Mesendoderm (in vitro differentiated cells): ENCODE data around the gene TRIM40.

ENCODE experiments used
- DNase-seq: peaks from one replicate; pipeline ENCODE4 v3.0.0; 2013
- H2AK5ac ChIP-seq: 2 replicates; pipeline ENCODE4 v1.6.1; 2013; ENCODE audit warnings: low read length, inconsistent platforms
- H2BK120ac ChIP-seq: 2 replicates; pipeline ENCODE4 v1.6.1; 2013; ENCODE audit warnings: low read depth, mild to moderate bottlenecking, low read length, moderate library complexity, mixed read lengths
- H2BK15ac ChIP-seq: replicated peaks from 2 replicates; pipeline ENCODE4 v1.6.1; 2013; ENCODE audit warnings: low read depth, mild to moderate bottlenecking, moderate library complexity
- H2BK5ac ChIP-seq: 2 replicates; pipeline ENCODE4 v1.6.1; 2013; ENCODE audit warnings: low read length, inconsistent platforms
- H3K18ac ChIP-seq: 2 replicates; pipeline ENCODE4 v1.6.1; 2013; ENCODE audit warnings: mild to moderate bottlenecking, low read length, mixed read lengths
- H3K23ac ChIP-seq: one replicate; pipeline ENCODE4 v1.6.1; 2013; ENCODE audit warnings: low read length
- H3K27ac ChIP-seq: 2 replicates; pipeline ENCODE4 v1.5.1; 2013; ENCODE audit warnings: low read depth, mild to moderate bottlenecking, inconsistent platforms, low read length, moderate library complexity
- H3K27me3 ChIP-seq: 2 replicates; pipeline ENCODE4 v1.6.1; 2013; ENCODE audit warnings: low read length, control low read depth, mild to moderate bottlenecking, inconsistent platforms; ENCODE audit not compliant: insufficient read depth, poor library complexity
- H3K36me3 ChIP-seq: 2 replicates; pipeline ENCODE4 v1.6.1; 2013; ENCODE audit warnings: low read length, inconsistent platforms; ENCODE audit not compliant: control insufficient read depth, insufficient read depth
- H3K4ac ChIP-seq: one replicate; pipeline ENCODE4 v1.6.1; 2013; ENCODE audit warnings: low read depth, mild to moderate bottlenecking, low read length, moderate library complexity
- H3K4me1 ChIP-seq: 2 replicates; pipeline ENCODE4 v1.6.1; 2013; ENCODE audit warnings: low read depth, low read length, inconsistent platforms; ENCODE audit not compliant: control insufficient read depth
- H3K4me2 ChIP-seq: 2 replicates; pipeline ENCODE4 v1.6.1; 2013; ENCODE audit warnings: low read length
- H3K4me3 ChIP-seq: 2 replicates; pipeline ENCODE4 v1.5.1; 2013; ENCODE audit warnings: mild to moderate bottlenecking, low read length
- H3K56ac ChIP-seq: one replicate; pipeline ENCODE4 v1.6.1; 2013; ENCODE audit warnings: low read length
- H3K79me1 ChIP-seq: 2 replicates; pipeline ENCODE4 v1.6.1; 2013; ENCODE audit warnings: low read length, inconsistent platforms
- H3K79me2 ChIP-seq: 2 replicates; pipeline ENCODE4 v1.6.1; 2013; ENCODE audit warnings: mild to moderate bottlenecking, low read length; ENCODE audit not compliant: control insufficient read depth, insufficient read depth
- H3K9ac ChIP-seq: 2 replicates; pipeline ENCODE4 v1.6.1; 2013; ENCODE audit warnings: low read length, inconsistent platforms
- H4K5ac ChIP-seq: one replicate; pipeline ENCODE4 v1.6.1; 2013; ENCODE audit warnings: low read length
- H4K8ac ChIP-seq: one replicate; pipeline ENCODE4 v1.6.1; 2013; ENCODE audit warnings: low read depth, mild to moderate bottlenecking, control low read depth, low read length, moderate library complexity
- WGBS: extraction: QIAGEN DNeasy Blood & Tissue Kit; methylation state at CpG from one replicate; pipeline ENCODE4 v1.1.7; 2013; ENCODE audit warnings: low lambda C conversion rate, missing lambda C conversion rate; ENCODE audit not compliant: insufficient coverage; ENCODE audit errors: extremely low coverage; 5-methylcytosine and 5-hydroxymethylcytosine counted together

Gene TRIM40

DNA sequence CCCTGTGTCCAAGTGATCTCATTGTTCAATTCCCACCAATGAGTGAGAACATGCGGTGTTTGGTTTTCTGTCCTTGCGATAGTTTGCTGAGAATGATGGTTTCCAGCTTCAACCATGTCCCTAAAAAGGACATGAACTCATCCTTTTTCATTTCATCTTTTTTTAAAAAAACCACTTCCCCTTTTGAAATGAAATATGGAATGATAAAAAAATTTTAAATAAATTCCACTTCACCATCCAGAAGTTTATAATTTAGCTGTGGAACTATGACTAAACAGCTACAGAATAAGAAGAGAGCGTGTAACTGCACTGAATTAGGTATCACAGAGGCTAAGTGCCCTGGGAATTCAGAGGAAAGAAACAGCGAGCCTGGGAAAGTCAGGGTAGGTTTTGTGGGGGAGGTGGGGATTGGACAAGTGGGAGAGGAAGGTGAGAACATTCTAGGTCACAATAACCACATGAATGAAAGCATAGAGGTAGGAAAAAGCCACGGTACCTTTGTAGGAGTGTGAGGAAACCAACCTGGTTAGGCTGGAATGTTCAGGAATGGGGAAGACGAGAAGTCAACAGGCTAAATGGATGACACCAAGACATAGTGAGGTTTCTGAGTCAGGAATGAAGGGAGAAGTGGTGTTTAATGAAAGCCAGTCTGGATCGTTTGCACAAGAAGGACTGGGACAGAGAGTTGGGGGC, 14.1 kb downstream of the TRIM40 start:
- no peak overlapping the region for H2BK15ac ChIP-seq
- no peak overlapping the region for H3K4me2 ChIP-seq
- no peak overlapping the region for H3K56ac ChIP-seq
- no peak overlapping the region for H3K9ac ChIP-seq
- H3K18ac ChIP-seq = no peak overlapping the region
- no peak overlapping the region for H2BK5ac ChIP-seq
- no peak overlapping the region for H3K27ac ChIP-seq
- no peaks in the 10 kb centered on the region for H3K79me2 ChIP-seq
- no peak overlapping the region for H2BK120ac ChIP-seq
- H3K4me1 ChIP-seq = no peaks in the 10 kb centered on the region
- DNase-seq = no peak
- H4K8ac ChIP-seq = no peak overlapping the region
- H2AK5ac ChIP-seq = no peak overlapping the region
- H3K27me3 ChIP-seq = no peaks in the 10 kb centered on the region
- no peak overlapping the region for H4K5ac ChIP-seq
- no peak overlapping the region for H3K4ac ChIP-seq
- H3K36me3 ChIP-seq = no peaks in the 10 kb centered on the region
- H3K23ac ChIP-seq = no peak overlapping the region
- no CpG with 5 or more reads among the region's 7 CpGs for WGBS
- H3K79me1 ChIP-seq = no peaks in the 10 kb centered on the region
- H3K4me3 ChIP-seq = no peak overlapping the region

- H3K36me3 ChIP-seq = no peaks in the 10 kb centered on the region
- H3K27me3 ChIP-seq = no peaks in the 10 kb centered on the region
- H4K5ac ChIP-seq = no peak overlapping the region
- no peak overlapping the region for H2BK5ac ChIP-seq
- H3K4ac ChIP-seq = no peak overlapping the region
- no peak overlapping the region for H2AK5ac ChIP-seq
- H3K27ac ChIP-seq = no peak overlapping the region
- no peak overlapping the region for H2BK15ac ChIP-seq
- H3K23ac ChIP-seq = no peak overlapping the region
- no peaks in the 10 kb centered on the region for H3K79me2 ChIP-seq
- no peak overlapping the region for H3K18ac ChIP-seq
- no peak overlapping the region for H2BK120ac ChIP-seq
- WGBS = no CpG with 5 or more reads among the region's 10 CpGs
- no peak for DNase-seq
- H3K4me1 ChIP-seq = no peaks in the 10 kb centered on the region
- no peak overlapping the region for H3K9ac ChIP-seq
- no peak overlapping the region for H4K8ac ChIP-seq
- H3K56ac ChIP-seq = no peak overlapping the region
- no peak overlapping the region for H3K4me3 ChIP-seq
- no peak overlapping the region for H3K4me2 ChIP-seq
- H3K79me1 ChIP-seq = no peaks in the 10 kb centered on the region
Observed at GRCh38 chr6:30150671-30151395, 14.9 kb downstream of the TRIM40 start.

- Histone ChIP-seq H3K79me2 (no peaks in the 10 kb centered on the region), H3K23ac (no peak overlapping the region), H2AK5ac (no peak overlapping the region), H3K79me1 (no peaks in the 10 kb centered on the region), H3K4me2 (no peak overlapping the region), H3K27me3 (no peaks in the 10 kb centered on the region), H3K56ac (no peak overlapping the region), H2BK120ac (no peak overlapping the region), H2BK15ac (no peak overlapping the region), H4K8ac (no peak overlapping the region), H3K4me3 (no peak overlapping the region), H3K9ac (no peak overlapping the region), H3K36me3 (no peaks in the 10 kb centered on the region), H3K27ac (no peak overlapping the region), H3K4me1 (no peaks in the 10 kb centered on the region), H3K4ac (no peak overlapping the region), H2BK5ac (no peak overlapping the region), H4K5ac (no peak overlapping the region), H3K18ac (no peak overlapping the region)
- DNase-seq = no peak
- WGBS = no CpG with 5 or more reads among the region's 3 CpGs
Observed at GRCh38 chr6:30151580-30151979, 15.6 kb downstream of the TRIM40 start.

DNA sequence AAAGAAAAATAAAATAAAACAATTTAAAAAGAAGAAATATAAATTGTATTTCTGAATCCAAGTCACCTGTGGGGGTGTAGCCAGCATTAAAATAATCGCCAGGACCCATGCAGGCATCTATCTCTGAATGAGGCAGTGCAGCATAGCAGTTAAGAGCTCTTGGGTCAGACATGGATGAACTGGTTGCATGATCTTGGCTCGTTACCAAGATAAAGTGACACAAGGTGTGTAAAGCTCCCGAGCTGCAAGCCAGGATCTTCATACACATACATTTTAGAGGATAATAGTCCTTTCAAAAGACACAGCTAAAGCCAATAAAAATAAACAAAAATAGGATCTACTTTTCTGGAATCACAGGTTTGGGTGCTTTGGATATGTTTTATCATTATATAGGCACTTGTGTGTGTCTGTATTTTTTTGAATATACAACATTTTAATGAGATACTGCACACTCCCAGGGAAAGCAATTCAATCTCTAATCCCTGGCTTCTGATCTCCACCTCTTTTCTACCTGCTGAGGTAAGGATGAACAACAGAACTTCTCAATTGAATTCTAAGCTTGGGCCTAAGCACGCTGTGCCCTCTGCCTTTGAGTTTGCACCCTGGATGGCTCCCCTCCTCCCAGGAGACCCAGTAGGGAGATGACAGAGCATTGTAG, 16.2 kb downstream of the TRIM40 start:
- Histone ChIP-seq H3K27me3 (no peaks in the 10 kb centered on the region), H3K4me1 (no peaks in the 10 kb centered on the region), H3K79me2 (no peaks in the 10 kb centered on the region), H3K4ac (no peak overlapping the region), H2AK5ac (no peak overlapping the region), H2BK5ac (no peak overlapping the region), H3K9ac (no peak overlapping the region), H2BK15ac (no peak overlapping the region), H3K4me3 (no peak overlapping the region), H3K18ac (no peak overlapping the region), H3K23ac (no peak overlapping the region), H4K8ac (no peak overlapping the region), H3K27ac (no peak overlapping the region), H3K79me1 (no peaks in the 10 kb centered on the region), H4K5ac (no peak overlapping the region), H3K56ac (no peak overlapping the region), H2BK120ac (no peak overlapping the region), H3K36me3 (no peaks in the 10 kb centered on the region), H3K4me2 (no peak overlapping the region)
- no CpG with 5 or more reads among the region's 4 CpGs for WGBS
- DNase-seq = no peak

DNA sequence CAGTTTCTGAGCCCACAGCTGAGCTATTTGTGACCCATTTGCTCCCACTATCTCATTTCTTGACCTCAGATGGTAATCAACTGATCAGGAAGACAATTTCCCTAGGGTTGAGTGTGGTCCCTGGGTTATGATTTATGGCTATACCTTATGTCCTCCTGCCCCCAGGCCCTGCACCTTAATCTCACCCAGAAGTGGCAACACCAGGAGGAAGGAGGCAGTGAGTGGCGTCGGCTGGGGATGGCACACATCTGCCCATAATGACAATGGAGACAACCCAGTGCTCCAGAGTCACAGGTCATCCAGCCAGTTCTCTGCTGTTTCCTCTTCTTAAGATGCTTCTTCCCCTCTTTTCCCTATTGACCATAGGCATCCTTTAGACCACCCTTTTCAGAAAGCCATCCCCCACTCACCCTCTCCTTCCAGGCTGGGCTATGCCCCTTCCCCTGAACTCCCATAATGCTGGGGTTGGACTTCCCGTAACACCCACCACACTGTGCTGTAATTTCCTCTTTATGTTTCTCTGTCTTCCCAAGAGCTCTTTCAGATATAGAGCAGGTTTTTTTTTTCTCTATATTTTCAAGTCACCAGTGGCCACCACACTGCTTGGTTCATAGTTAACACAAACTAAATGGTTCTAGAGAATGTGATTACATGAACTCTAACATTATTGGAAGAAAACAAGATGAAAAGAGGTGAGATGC, 17.1 kb downstream of the TRIM40 start:
- Histone ChIP-seq H3K27me3 (no peaks in the 10 kb centered on the region), H3K36me3 (no peaks in the 10 kb centered on the region), H3K23ac (no peak overlapping the region), H3K9ac (no peak overlapping the region), H3K4me1 (no peaks in the 10 kb centered on the region), H3K27ac (no peak overlapping the region), H3K4ac (no peak overlapping the region), H2BK120ac (no peak overlapping the region), H3K79me2 (no peaks in the 10 kb centered on the region), H2BK15ac (no peak overlapping the region), H2BK5ac (no peak overlapping the region), H3K4me3 (no peak overlapping the region), H4K8ac (no peak overlapping the region), H2AK5ac (no peak overlapping the region), H3K56ac (no peak overlapping the region), H4K5ac (no peak overlapping the region), H3K4me2 (no peak overlapping the region), H3K18ac (no peak overlapping the region), H3K79me1 (no peaks in the 10 kb centered on the region)
- WGBS = no CpG with 5 or more reads among the region's 3 CpGs
- DNase-seq = no peak
